HG03025 (cell line): Measurements from ENCODE around the gene CP.
"Not testable (repeated sequence)": the region's sequence is repeated elsewhere in the genome, so short reads cannot be mapped to it uniquely, and the experiment has no call there.

Source experiments
- ATAC-seq: cut with Tn5 transposase; IDR thresholded peaks from one replicate; pipeline ENCODE4 v1.9.1; 2021; ENCODE audit warnings: mild to moderate bottlenecking, moderate library complexity; ENCODE audit not compliant: unreplicated experiment, low FRiP score

Gene CP

DNA sequence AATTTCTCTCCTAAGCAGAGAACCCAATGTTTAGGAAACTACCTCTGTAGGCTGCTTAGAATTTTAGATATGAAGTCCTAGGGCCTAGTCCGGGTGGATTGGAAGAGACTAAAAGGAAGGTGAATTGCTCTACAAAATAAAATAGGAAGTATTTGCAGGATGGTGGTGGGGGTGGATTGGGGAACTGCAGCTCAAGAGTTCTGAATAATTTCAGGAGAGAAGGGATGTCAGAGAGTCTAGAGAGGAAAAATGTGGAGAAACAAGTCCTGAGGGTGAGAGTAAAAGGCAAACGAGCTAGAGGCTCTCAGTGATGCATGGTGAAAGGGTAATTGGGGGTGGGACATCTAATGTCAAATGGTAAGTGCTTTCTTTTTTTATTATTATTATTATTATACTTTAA lies 10.2 kb upstream of the CP start:
- no peak for ATAC-seq

DNA sequence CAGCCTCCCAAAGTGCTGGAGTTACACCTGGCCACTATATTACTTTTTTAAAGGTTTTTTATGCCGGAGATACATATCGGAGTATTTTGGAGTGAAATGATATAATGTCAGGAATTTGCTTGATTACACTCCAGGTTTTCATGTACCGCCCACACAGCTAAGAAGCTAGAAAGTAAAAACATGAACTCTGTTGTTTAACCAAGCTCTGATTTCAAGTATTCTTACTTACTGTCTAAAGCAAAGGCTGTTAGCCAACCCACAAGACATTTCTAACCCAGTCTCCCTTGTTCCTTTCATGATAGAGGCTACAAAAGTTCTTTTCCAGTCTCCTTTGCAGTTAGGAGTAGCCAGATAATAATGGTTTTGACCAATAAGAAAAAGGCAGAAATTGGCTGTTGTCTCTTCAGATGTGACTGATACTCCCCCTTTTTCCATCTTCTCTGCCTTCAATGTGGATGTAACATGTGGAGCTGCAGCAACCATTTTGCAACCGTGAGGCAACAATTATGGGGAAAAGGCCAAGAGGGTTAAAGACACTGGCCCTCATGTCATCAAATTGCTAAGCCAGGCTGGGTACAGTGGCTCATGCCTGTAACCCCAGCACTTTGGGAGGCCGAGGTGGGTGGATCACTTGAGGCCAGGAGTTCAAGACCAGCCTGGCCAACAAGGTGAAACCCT lies 6.1 kb upstream of the CP start:
- ATAC-seq = no peak

DNA sequence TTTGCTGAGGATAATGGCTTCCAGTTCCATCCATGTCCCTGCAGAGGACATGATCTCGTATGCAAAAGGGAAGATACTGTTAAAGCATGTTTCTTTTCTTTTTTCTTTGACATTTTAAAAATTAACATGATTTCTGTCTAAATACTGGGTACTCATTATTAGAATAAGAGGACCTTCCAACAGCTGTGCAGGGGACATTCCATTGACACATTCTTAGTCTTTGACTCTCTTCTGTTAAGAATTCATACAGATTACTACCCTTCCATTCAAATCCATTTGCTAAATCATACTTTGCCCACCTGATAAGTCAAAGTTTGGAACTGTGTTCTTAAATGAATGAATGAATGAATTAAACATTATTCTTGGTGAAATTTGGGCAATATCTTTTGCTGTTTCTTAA lies 5.1 kb upstream of the CP start:
- no peak for ATAC-seq

DNA sequence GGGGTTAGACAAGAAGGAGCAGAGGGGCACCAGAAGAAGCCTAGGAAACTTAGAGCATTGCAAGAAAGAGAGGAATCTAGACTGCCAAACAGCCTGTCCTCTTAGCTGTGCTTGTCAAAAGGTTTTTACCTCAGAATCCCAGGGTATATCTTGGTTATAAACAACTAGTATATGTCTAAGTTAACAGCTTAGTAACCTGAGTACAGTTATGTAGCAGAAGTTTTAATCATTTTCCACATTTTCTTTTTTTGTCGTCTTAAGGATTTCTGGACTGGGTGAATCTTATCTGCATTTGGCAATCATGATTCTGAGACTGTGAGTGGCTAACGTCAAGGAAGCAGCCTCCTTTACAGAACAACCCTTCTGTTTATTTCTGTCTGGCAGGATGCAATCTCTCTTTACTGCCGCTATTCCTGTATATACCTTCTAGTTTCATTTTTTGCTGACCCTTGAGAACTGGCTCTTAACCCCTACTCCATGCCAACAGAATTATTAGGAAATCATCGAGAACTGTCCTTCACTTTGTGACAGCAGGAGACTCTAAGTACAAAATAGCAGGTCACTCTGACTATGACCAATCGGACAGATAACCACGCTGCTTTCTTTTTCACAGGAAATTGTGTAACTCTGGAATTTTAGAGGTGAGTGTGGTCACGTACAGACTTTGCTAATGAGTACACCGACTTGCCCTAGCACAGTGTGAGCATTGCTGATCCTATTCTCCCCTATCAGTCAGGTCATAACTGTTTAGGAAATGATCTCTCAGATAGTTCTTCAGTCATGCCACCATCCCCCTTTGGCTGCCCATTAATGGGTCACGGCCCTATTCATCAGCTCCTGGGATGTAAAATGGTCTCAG lies 3.3 kb upstream of the CP start:
- ATAC-seq = peak; percentile 97

DNA sequence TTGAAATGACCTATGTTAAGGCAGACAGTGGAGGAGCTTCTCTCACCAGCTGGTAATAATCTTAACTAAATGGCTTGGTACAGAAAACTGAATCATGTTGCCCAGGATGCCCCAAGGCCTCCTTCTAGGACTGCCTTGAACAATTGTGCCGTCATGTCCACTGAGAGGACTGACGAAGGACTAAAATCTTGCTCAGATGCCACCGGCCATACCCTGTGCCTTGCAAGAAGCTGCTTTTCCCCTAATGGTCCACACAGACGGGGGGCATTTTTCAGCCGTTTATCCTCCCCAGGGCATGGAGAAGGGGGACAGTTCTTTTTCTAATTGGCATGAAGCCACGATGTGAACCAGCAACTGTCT lies 1.8 kb upstream of the CP start:
- no peak for ATAC-seq

DNA sequence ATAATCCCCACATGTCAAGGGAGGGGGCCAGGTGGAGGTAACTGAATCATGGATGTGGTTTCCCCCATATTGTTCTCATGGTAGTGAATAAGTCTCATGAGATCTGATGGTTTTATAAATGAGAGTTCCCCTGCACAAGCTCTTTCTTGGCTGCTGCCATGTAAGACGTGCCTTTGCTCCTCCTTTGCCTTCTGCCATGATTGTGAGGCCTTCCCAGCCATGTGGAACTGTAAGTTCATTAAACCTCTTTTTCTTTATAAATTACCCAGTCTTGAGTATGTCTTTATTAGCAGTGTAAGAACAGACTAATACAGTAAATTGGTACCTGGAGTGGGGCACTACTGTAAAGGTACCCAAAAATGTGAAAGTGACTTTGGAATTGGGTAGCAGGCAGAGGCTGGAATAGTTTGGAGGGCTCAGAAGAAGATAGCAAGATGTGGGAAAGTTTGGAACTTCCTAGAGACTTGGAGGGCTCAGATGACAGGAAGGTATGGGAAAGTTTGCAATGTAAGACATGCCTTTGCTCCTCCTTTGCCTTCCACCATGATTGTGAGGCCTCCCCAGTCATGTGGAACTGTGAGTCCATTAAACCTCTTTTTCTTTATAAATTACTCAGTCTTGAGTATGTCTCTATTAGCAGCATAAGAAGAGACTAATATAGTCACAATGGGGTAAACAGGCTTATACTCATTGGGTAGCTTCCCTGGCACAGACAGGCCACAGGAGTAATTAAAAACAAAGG lies 2.1 kb downstream of the CP start:
- not testable (repeated sequence) for ATAC-seq

DNA sequence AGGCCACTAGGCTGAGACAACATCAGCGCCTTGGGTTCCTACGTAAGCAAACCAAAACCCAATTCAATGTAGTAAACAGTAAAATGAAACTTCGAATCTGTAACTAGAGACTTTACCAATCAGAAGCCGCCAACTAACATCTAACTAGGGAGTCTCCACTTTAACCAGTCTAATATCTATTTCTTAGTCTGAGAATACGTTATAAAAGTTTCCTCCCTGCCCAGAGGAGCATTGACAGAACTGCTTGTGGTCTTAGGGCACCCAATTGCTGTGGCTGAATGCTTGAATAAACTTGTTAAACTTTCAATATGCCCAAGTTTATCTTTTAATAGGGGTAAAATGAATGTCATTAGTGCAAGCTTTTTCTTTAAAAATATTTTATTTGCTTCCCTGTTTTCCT lies 4.3 kb downstream of the CP start:
- ATAC-seq = no peak

DNA sequence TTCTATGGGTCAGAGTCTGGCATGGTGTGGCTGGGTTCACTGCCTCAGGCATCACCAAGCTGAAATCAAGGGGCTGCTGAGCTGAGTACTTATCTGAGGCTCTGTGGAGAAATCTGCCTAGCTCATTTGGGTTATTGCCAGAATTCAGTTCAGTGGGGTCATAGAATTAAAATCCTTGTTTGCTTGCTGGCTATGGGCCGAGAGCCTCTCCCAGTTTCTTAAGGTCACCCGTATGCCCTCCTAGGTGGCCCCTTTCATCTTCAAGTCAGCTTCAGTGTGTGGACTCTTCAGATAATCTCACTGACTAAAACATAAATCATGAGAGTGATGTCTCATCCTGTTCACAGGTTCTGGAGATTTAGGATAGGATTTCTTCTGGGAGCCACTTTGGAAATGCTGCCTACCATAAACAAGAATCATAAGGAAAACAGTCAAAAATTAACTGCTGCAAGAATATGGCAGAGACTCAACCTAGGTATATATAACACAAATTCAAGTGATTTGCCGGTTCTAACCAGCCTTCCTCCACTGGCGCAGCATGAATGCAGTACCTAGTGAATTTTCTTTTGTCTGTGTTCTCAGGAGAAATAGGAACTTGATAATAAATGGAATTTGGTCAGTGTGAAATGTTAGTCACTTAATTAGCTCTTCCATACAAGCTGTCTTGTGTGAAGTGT lies 5.3 kb downstream of the CP start:
- ATAC-seq = no peak

DNA sequence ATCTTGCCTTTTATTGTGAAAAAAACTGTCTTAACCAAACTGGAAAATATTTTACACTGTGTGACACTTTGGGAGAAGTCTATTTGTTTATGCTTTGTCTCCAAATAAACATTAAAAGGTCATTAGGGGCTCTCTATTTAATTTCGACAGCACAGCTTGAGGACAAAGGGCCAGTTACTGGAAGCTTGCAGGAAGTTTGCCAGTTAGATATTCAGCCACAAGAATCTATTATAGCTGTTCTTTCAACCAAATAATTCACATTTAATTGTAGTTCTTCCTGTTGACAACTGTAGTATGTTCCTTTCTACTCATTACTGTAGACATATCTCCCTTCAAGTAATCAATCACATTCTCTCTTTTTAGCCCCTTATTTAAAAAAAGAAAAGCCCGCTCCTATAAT lies 6.1 kb downstream of the CP start:
- ATAC-seq = no peak

DNA sequence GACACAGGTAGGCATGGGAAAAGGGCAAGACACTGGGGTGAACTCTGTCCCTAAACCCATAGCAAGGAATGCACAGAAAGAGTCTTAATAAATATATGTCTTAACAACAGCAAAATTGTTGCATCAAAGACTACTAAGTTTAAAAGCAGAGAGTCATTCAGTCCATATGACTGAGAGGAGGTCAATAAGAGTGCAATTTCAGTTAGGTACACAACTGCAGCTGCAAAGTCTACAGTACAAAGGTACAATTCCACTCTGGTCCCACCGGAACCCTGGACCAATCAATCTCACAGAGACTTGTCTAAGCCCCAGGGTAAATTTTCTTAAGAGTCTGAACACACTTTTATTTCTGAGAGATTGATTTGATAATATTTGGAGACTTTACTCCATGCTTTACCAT lies 6.9 kb downstream of the CP start:
- no peak for ATAC-seq

DNA sequence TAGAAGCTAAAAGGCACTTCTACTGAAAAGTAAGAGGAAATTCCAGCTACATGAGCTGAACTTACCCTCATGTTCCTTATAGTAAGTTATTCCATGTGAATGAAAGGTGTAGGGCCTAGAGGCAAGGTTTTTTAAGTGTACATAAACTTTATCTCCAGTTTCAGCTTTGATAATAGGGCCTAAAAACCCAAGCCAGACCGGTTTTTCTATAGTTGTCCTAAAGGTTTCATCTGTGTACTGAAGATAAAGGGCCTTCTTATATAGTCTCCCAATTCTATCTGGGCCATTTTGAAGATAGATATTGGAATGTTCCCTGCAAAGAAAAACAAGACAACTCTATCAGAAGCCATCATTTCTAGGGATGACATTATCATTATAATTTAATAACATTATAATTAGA lies 9.2 kb downstream of the CP start:
- ATAC-seq = no peak

DNA sequence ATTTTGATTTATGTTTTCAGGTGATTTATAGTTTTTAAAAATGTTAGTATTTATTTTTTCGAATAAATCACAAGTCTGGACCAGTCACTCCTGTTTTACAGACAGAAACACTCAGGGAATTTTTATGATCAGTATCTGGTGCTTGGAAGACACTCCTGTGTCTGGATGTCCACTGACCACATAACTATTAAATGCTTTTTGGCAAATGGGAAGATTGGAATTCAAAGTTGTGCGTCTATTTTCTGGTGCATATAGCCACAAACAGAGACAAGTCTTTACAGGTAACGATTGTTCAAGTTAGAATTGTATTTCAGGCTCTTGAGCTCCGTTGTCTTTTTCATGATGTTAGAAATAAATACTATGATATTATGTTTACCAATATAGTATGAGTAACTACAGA lies 12.2 kb downstream of the CP start:
- no peak for ATAC-seq

DNA sequence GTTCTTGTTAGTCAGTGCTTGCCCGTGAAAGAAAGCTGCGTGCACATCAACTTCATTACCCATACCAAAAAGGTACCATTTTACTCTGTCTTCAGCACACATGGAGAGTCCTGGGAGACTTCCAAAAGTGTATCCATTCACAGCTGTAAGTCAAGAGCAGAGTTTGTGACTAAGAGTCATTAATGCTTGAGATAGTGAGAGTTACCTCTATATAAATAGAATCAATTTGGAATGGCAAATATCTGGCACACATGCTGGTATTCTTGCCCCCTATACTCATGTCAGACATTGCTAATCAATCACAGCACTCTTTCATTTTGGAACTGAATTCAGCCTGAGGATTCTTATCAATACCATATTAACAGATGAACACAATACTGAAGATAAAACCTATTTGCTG lies 14.2 kb downstream of the CP start:
- ATAC-seq = no peak

DNA sequence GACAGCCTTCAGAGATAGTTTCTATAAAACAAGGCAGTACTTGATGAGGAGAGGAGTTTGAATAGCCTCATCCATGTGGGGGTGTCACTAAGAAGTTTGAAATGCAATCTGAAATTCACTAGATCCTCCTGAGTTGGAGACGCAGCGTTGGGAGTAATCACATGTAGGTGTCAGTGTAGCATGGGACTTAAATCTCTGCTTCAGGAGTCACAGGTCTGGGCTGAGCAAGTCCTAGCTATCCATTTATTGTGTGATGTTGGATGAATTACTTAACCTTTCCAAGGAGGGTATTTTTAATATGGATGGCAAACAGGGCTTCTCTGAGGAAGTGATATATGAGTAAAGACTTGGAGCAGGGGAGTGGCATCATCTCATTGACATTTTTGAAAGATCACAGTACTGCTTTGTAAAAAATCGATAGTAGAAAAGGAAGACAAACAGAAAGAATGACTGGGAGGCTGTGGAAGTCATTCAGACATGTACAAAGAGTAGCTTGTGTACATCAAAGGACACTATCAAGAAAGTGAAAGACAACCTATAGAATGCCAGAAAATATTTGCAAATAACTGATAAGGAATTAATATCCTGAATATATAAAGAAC lies 17.1 kb downstream of the CP start:
- ATAC-seq = no peak

DNA sequence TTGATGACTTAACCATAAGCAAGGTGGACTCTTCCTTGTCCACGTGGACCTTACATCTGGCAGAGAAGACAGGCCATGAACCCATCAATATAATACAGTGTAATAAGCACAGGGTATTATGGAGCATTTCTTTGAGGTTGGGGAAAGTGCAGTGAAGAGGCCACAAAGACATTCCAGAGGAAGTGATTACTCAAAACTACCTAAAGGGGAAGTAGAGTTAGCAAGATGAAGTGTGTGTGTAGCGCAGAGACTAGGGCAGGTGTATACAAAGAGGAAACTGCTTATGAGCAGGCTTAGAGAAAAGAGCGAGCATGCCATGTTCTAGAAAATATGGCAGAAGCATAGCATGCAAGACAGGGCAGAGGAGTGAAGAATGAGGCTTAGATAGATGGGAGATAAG lies 17.9 kb downstream of the CP start:
- ATAC-seq = peak; percentile 96

DNA sequence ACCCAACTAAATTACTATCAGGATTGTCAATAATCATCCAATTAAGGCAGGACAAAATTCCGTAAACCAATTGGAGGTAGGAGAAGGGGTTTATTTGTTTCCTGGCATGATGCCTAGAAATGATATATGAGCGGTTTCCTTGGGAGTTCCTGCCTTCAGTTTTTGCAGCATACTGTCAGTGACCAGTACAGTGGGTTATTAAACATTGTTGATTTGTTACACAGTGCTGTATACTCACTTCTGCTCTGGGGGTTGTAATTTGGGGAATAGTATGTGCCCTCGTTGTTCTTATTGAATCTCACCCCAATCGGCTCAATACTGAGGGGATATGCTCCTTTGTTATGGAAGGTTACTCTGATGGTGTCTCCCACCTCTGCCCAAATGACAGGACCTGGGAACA lies 22.2 kb downstream of the CP start:
- no peak for ATAC-seq

DNA sequence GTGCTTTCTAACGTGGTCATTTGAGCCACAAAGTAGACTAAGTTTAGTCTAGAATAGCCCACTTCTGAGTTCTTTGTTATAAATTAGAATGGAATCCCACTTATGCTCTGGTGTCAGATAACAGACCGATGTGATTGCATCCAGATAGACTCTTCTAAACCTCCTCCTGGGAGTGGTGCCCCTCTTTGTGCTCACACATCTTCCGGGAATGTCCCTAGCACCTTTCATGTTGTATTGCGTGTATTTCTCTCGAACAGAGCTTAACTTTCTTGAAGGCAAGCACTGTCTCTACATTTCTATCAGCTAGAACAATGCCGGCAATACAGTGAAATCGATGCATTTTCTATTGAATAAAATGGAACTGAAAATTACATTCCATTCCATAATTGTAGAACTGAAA lies 23.0 kb downstream of the CP start:
- no peak for ATAC-seq

DNA sequence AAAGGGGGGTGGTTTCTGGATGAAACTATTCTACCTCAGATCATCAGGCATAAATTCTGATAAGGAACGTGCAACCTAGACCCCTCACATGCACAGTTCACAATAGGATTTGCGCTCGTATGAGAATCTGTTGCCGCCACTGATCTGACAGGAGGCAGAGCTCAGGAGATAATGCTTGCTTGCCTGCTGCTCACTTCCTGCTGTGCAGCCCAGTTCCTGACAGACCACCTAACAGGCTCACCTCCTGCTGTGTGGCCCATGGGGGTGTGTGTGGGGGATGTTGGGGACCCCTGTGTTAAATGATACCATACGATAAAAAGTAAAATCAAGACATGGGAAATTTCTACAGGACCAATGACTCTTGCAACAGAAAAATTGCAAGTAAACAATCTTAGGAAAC lies 24.0 kb downstream of the CP start:
- ATAC-seq = no peak

DNA sequence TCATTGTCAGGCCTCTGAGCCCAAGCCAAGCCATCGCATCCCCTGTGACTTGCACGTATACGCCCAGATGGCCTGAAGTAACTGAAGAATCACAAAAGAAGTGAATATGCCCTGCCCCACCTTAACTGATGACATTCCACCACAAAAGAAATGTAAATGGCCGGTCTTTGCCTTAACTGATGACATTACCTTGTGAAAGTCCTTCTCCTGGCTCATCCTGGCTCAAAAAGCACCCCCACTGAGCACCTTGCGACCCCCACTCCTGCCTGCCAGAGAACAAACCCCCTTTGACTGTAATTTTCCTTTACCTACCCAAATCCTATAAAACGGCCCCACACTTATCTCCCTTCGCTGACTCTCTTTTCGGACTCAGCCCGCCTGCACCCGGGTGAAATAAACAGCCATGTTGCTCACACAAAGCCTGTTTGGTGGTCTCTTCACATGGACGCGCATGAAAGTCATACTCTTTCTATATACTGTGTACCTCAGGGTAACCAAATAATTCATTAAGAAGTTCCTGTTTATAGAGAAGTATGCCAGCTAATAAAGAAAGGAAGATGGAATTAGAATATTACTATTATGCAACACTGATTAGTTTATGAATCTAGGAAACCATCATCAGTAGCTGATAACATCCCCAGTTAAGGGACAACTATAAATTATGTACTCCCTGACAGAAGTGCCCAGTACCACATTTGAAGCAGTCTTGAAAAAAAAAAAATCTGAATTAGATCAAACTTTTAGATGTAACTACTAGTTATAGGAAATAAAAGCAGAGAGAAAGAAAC lies 24.6 kb downstream of the CP start:
- not testable (repeated sequence) for ATAC-seq

DNA sequence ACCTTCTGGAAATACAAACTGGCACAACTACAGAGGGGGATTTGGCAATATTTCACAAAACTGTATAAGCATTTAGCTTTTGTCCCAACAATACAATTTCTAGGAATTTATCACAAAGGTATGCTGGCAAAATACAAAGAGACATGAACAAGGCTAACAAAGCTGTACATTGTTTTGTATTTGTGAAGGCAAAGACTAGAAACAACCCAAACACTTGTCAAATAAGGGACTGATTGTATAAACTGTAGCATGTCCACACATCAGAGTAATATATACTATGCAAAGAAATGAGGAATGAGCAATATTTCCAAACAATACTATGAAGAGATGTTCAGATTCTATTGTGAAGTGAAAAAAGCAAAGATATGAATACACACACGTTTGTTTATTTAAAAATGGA lies 26.4 kb downstream of the CP start:
- no peak for ATAC-seq
